ENCODE measurements around the gene COQ3. TPM values are rescaled to one million over a fixed set of nuclear protein-coding genes. Genes with fewer than 3 reads are reported as not detected.

Gene COQ3
- total and polyA plus RNA-seq, 2 of the 8 experiments (the other 6 are each of a cell fraction or from before 2014, with no cell fraction given) = 8.4 to 16.2 TPM

GRCh38 chr6:99338188-99338587 is 55.8 kb downstream of the COQ3 start (continued):
- TF ChIP-seq CHD7 (IDR thresholded peaks at IDR 0.05; ENCODE audit: insufficient replicate concordance, low read length) (no peak), BRCA1 (IDR thresholded peaks at IDR 0.05; ENCODE audit: low read depth, low read length) (no peak), HDAC2 (IDR thresholded peaks at IDR 0.05; ENCODE audit: borderline replicate concordance in 1 of 2, low read depth in 2 of 2, low read length in 2 of 2) (no peak), RFX5 (IDR thresholded peaks at IDR 0.05; ENCODE audit: borderline replicate concordance, low read depth, low read length) (no peak), EZH2 (IDR thresholded peaks at IDR 0.05; ENCODE audit: low read depth, low read length, severe bottlenecking) (no peak), CTCF (IDR thresholded peaks at IDR 0.05; ENCODE audit: control extremely low read depth in 1 of 3, insufficient read depth in 1 of 3, low read depth in 1 of 3, low read length in 3 of 3) (no peak), PHF8 (conservative IDR thresholded peaks at IDR 0.05; ENCODE audit: low read depth, low read length) (no peak), EP300 (IDR thresholded peaks at IDR 0.05; ENCODE audit: borderline replicate concordance in 1 of 2, low read depth in 2 of 2, low read length in 2 of 2) (no peak)

Measured in H1 (cell line).